ENCODE data around the gene AGXT.

AGXT gene

DNA sequence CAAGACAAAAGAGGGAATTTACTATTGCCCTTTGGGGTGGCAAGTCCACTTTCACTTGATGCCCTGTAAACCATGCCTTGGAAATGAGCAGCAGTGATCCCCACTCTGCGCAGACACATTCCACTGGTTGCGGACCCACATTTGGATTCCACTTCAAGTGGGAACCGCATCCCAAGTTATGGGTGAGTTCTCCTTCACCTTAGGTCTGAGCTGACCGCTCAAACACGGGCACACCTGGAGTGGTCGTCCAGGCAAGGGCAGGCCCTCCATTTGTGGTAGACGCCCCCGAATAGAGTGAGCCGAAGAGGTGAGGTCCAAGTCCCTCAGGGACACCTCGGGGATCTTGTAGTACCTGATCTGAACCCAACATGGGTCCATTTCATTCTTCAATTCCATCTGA, 9.8 kb upstream of the AGXT start:
- Histone ChIP-seq H3K27me3 (replicated peaks in 2 of 5; ENCODE audit: control insufficient read depth in 4 of 5, insufficient read depth in 5 of 5, low read length in 4 of 5) (no peaks in the 10 kb centered on the region), H3K4me3 (ENCODE audit: control insufficient read depth in 1 of 7, extremely low read depth in 1 of 7, insufficient read depth in 4 of 7, low read depth in 2 of 7, low read length in 6 of 7) (no peak overlapping the region), H3K9me3 (ENCODE audit: control extremely low read depth in 1 of 5, control insufficient read depth in 4 of 5, insufficient read depth in 2 of 5, low read depth in 1 of 5, low read length in 4 of 5) (peaks cover 0 to 14% (median 10%) of the 10 kb centered on the region in 5 experiments), H3K36me3 (ENCODE audit: control insufficient read depth in 4 of 4, insufficient read depth in 4 of 4, low read length in 3 of 4) (no peaks in the 10 kb centered on the region), H3K4me1 (ENCODE audit: control extremely low read depth in 1 of 4, control insufficient read depth in 4 of 4, insufficient read depth in 4 of 4, low read length in 3 of 4) (no peaks in the 10 kb centered on the region), H3K27ac (ENCODE audit: insufficient read depth in 1 of 2, low read depth in 1 of 2, low read length in 2 of 2, poor library complexity in 1 of 2, severe bottlenecking in 2 of 2) (no peak overlapping the region)
- CTCF ChIA-PET = no interaction called here
- DNase-seq = no peak
- WGBS (ENCODE audit: insufficient coverage) = 94% methylated on average over 9 of the region's 10 CpGs
- POLR2A ChIA-PET = no interaction called here

DNA sequence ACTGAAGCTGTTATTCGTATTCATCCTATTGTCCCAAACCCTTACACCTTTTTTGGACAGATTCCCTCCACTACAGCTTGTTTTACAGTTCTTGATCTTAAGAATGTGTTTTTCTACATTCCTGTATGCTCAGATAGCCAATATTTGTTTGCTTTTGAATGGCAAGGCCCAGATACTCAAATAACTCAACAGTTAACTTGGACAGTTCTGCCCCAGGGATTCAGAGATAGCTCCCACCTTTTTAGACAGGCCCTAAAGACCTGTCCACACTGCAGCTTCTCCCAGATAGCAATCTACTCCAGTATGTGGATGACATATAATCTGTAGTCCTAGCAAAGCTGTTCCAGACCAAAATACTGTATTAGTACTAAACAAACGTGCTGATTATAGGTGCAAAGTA, 7.1 kb upstream of the AGXT start:
- no peaks in the 10 kb centered on the region for H3K9me3 ChIP-seq (ENCODE audit: control extremely low read depth in 1 of 5, control insufficient read depth in 4 of 5, insufficient read depth in 2 of 5, low read depth in 1 of 5, low read length in 4 of 5)
- POLR2A ChIA-PET = no interaction called here
- H3K4me1 ChIP-seq (ENCODE audit: control extremely low read depth in 1 of 4, control insufficient read depth in 4 of 4, insufficient read depth in 4 of 4, low read length in 3 of 4) = no peaks in the 10 kb centered on the region
- no peaks in the 10 kb centered on the region for H3K36me3 ChIP-seq (ENCODE audit: control insufficient read depth in 4 of 4, insufficient read depth in 4 of 4, low read length in 3 of 4)
- DNase-seq = no peak
- CTCF ChIA-PET = interaction anchor here (0.8 to 3.8 kb wide), 2 partner anchors 9 to 29 kb away, joined by 3 to 20 read pairs; no protein-coding TSS in a partner anchor
- peaks cover 0 to 4% (median 0%) of the 10 kb centered on the region in 5 experiments for H3K27me3 ChIP-seq (replicated peaks in 2 of 5; ENCODE audit: control insufficient read depth in 4 of 5, insufficient read depth in 5 of 5, low read length in 4 of 5)
- WGBS (ENCODE audit: insufficient coverage) = 100% methylated on average over 1 of the region's 2 CpGs
- H3K27ac ChIP-seq (ENCODE audit: insufficient read depth in 1 of 2, low read depth in 1 of 2, low read length in 2 of 2, poor library complexity in 1 of 2, severe bottlenecking in 2 of 2) = no peak overlapping the region
- H3K4me3 ChIP-seq (ENCODE audit: control insufficient read depth in 1 of 7, extremely low read depth in 1 of 7, insufficient read depth in 4 of 7, low read depth in 2 of 7, low read length in 6 of 7) = no peak overlapping the region

DNA sequence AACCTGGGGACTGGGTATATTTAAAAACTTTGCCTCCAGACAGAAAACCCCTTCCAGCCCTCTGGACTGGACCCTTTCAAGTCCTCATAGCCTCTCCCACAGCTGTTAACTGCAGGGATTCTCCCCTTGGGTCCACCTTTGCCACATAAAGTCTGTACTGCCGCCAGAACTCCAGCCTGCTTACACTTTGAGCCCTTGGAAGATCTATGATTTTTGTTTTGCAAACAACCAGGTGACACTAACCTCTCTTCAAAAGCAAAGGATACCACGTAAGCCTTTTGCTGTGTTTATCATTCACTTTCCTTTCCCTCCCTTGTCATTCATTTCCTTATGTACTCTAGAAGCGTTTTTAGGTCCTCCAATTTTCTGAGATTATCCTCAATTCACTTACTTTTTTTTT, 4.1 kb upstream of the AGXT start:
- no peak for DNase-seq
- H3K27ac ChIP-seq (ENCODE audit: insufficient read depth in 1 of 2, low read depth in 1 of 2, low read length in 2 of 2, poor library complexity in 1 of 2, severe bottlenecking in 2 of 2) = no peak overlapping the region
- 100% methylated on average over 2 of the region's 3 CpGs for WGBS (ENCODE audit: insufficient coverage)
- H3K4me1 ChIP-seq (ENCODE audit: control extremely low read depth in 1 of 4, control insufficient read depth in 4 of 4, insufficient read depth in 4 of 4, low read length in 3 of 4) = no peaks in the 10 kb centered on the region
- no peaks in the 10 kb centered on the region for H3K36me3 ChIP-seq (ENCODE audit: control insufficient read depth in 4 of 4, insufficient read depth in 4 of 4, low read length in 3 of 4)
- no peak overlapping the region for H3K4me3 ChIP-seq (ENCODE audit: control insufficient read depth in 1 of 7, extremely low read depth in 1 of 7, insufficient read depth in 4 of 7, low read depth in 2 of 7, low read length in 6 of 7)
- POLR2A ChIA-PET = interaction anchor here (0.6 kb wide), 1 partner anchor 48 kb away, joined by 3 read pairs; no protein-coding TSS in a partner anchor
- H3K9me3 ChIP-seq (ENCODE audit: control extremely low read depth in 1 of 5, control insufficient read depth in 4 of 5, insufficient read depth in 2 of 5, low read depth in 1 of 5, low read length in 4 of 5) = no peaks in the 10 kb centered on the region
- CTCF ChIA-PET = no interaction called here
- peaks cover 0 to 4% (median 0%) of the 10 kb centered on the region in 5 experiments for H3K27me3 ChIP-seq (replicated peaks in 2 of 5; ENCODE audit: control insufficient read depth in 4 of 5, insufficient read depth in 5 of 5, low read length in 4 of 5)

DNA sequence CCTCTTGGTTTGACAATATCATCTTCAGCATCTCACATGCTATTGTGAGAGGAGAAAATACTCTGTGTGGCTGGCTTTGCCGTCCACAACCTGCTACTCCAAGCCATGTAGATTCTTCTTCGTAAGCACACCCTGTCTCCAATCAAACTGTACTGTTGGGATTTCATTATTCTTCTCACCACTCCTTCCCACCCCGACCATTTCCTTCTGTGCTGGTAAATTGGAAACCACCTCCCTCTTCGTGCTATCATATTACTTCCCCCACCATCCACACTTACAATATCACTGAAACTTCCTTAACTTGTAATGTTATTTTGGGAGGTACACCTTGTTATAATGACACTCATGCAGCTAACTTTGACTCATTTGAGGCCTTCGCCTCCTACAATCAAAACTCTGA, 3.2 kb upstream of the AGXT start:
- ChIA-PET CTCF (no interaction called here), POLR2A (no interaction called here)
- WGBS (ENCODE audit: insufficient coverage) = 100% methylated on average over 3 of the region's 5 CpGs
- Histone ChIP-seq H3K4me3 (ENCODE audit: control insufficient read depth in 1 of 7, extremely low read depth in 1 of 7, insufficient read depth in 4 of 7, low read depth in 2 of 7, low read length in 6 of 7) (no peak overlapping the region), H3K4me1 (ENCODE audit: control extremely low read depth in 1 of 4, control insufficient read depth in 4 of 4, insufficient read depth in 4 of 4, low read length in 3 of 4) (no peaks in the 10 kb centered on the region), H3K27me3 (replicated peaks in 2 of 5; ENCODE audit: control insufficient read depth in 4 of 5, insufficient read depth in 5 of 5, low read length in 4 of 5) (peaks cover 0 to 4% (median 0%) of the 10 kb centered on the region in 5 experiments), H3K9me3 (ENCODE audit: control extremely low read depth in 1 of 5, control insufficient read depth in 4 of 5, insufficient read depth in 2 of 5, low read depth in 1 of 5, low read length in 4 of 5) (no peaks in the 10 kb centered on the region), H3K27ac (ENCODE audit: insufficient read depth in 1 of 2, low read depth in 1 of 2, low read length in 2 of 2, poor library complexity in 1 of 2, severe bottlenecking in 2 of 2) (no peak overlapping the region), H3K36me3 (ENCODE audit: control insufficient read depth in 4 of 4, insufficient read depth in 4 of 4, low read length in 3 of 4) (no peaks in the 10 kb centered on the region)
- DNase-seq = peak in 1 of 3 donors; percentile 50

DNA sequence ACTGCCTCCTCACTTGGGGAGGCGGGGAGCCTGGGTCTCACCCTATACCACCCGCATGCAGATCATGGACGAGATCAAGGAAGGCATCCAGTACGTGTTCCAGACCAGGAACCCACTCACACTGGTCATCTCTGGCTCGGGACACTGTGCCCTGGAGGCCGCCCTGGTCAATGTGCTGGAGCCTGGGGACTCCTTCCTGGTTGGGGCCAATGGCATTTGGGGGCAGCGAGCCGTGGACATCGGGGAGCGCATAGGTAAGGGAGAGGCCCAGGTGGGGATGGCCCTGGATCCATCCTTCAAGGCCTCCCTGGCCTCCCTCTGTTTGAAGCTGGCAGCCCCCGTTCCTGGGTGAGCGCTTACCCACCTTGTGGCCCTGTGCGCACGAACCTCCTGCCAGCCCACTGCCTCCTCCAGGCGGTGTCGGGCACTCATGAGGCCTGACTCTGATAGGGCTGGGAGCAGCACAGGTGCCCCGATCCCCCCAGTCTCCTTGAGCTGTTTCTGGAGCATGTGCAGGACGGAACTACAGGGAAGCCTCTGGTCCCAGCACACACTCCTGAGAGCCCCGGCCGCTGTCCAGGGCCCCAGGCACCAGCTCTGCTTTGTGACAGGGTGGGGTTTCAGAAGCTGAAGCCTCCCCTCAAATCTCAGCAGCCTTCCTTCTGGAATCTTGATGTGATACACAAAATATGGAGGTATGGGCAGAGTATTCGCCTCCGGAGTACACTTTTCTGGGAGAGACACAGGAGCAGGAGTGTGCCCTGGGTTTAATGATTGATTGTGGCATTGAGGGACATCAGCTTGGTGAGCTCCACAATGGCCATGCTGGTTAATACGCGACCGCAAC, 708 bp downstream of the AGXT start:
- no peaks in the 10 kb centered on the region for H3K36me3 ChIP-seq (ENCODE audit: control insufficient read depth in 4 of 4, insufficient read depth in 4 of 4, low read length in 3 of 4)
- ChIA-PET POLR2A (interaction anchor here (0.6 kb wide), 1 partner anchor 441 kb away, joined by 3 read pairs; no protein-coding TSS in a partner anchor), CTCF (interaction anchor here (1.0 kb wide), 1 partner anchor 67 kb away, joined by 3 read pairs; no protein-coding TSS in a partner anchor)
- DNase-seq = no peak
- whole genome bisulfite sequencing (ENCODE audit: insufficient coverage) = 95% methylated on average over 20 of the region's 25 CpGs
- H3K27me3 ChIP-seq (replicated peaks in 2 of 5; ENCODE audit: control insufficient read depth in 4 of 5, insufficient read depth in 5 of 5, low read length in 4 of 5) = peaks cover 0 to 3% (median 0%) of the 10 kb centered on the region in 5 experiments
- H3K27ac ChIP-seq (ENCODE audit: insufficient read depth in 1 of 2, low read depth in 1 of 2, low read length in 2 of 2, poor library complexity in 1 of 2, severe bottlenecking in 2 of 2) = no peak overlapping the region
- H3K4me1 ChIP-seq (ENCODE audit: control extremely low read depth in 1 of 4, control insufficient read depth in 4 of 4, insufficient read depth in 4 of 4, low read length in 3 of 4) = no peaks in the 10 kb centered on the region
- no peaks in the 10 kb centered on the region for H3K9me3 ChIP-seq (ENCODE audit: control extremely low read depth in 1 of 5, control insufficient read depth in 4 of 5, insufficient read depth in 2 of 5, low read depth in 1 of 5, low read length in 4 of 5)
- H3K4me3 ChIP-seq (ENCODE audit: control insufficient read depth in 1 of 7, extremely low read depth in 1 of 7, insufficient read depth in 4 of 7, low read depth in 2 of 7, low read length in 6 of 7) = no peak overlapping the region

DNA sequence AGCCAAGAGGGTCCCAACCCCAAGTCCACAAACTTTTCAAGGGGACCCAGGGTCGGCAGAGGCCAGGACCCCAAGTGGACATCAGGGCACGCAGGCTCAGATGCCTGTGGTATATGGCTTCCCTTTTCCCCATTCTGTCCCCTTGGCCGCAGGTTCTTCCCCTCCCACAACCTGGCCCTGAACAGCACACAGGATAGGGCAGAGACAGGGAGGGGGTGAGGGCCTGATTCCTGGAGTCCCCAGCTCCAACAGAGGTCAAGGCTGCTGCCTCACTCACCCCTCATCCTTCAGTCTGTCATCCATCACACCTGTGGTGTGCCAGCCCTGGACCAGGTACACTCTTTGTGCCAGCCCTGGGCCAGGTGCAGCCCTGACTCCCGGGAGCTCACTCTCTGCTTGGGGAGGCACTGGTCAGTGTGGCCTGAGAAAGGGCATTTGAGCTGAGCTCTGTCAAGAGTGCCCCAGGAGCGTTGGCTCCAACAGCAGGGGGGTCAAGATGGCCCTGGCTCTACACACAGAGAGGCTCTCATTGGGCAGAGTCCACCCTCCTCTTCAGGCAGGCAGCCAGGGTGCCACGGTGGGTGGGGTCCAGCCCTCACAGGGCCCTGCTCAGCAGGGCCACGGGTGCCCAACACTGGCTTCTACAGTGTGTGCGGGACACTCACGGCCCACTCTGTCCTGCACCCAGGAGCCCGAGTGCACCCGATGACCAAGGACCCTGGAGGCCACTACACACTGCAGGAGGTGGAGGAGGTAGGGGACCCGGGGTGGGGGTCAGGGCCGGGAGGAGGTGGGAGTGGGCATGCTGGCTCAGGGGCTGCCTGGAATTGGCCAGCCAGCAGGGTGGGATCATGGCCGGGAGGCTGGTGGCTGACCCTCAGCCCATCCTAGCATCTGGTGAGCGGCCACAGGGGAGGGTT, 1.6 kb downstream of the AGXT start:
- Histone ChIP-seq H3K36me3 (ENCODE audit: control insufficient read depth in 4 of 4, insufficient read depth in 4 of 4, low read length in 3 of 4) (no peaks in the 10 kb centered on the region), H3K4me1 (ENCODE audit: control extremely low read depth in 1 of 4, control insufficient read depth in 4 of 4, insufficient read depth in 4 of 4, low read length in 3 of 4) (no peaks in the 10 kb centered on the region), H3K9me3 (ENCODE audit: control extremely low read depth in 1 of 5, control insufficient read depth in 4 of 5, insufficient read depth in 2 of 5, low read depth in 1 of 5, low read length in 4 of 5) (no peaks in the 10 kb centered on the region), H3K4me3 (ENCODE audit: control insufficient read depth in 1 of 7, extremely low read depth in 1 of 7, insufficient read depth in 4 of 7, low read depth in 2 of 7, low read length in 6 of 7) (no peak overlapping the region), H3K27ac (ENCODE audit: insufficient read depth in 1 of 2, low read depth in 1 of 2, low read length in 2 of 2, poor library complexity in 1 of 2, severe bottlenecking in 2 of 2) (no peak overlapping the region), H3K27me3 (replicated peaks in 2 of 5; ENCODE audit: control insufficient read depth in 4 of 5, insufficient read depth in 5 of 5, low read length in 4 of 5) (no peaks in the 10 kb centered on the region)
- WGBS (ENCODE audit: insufficient coverage) = 90% methylated on average over 10 of the region's 15 CpGs
- CTCF ChIA-PET = interaction anchor here (1.0 kb wide), 1 partner anchor 68 kb away, joined by 3 read pairs; no protein-coding TSS in a partner anchor
- POLR2A ChIA-PET = no interaction called here
- DNase-seq = no peak
